NOMO-1 treated with DMSO at 0.1 percent for 48 hours (cell line): Measurements from ENCODE around the gene FAM83F.

Source experiments
- DNase-seq: peaks from one replicate; lab custom pipeline; 2025; ENCODE audit not compliant: unreplicated experiment; lab: John Stamatoyannopoulos, UW

FAM83F gene

DNA sequence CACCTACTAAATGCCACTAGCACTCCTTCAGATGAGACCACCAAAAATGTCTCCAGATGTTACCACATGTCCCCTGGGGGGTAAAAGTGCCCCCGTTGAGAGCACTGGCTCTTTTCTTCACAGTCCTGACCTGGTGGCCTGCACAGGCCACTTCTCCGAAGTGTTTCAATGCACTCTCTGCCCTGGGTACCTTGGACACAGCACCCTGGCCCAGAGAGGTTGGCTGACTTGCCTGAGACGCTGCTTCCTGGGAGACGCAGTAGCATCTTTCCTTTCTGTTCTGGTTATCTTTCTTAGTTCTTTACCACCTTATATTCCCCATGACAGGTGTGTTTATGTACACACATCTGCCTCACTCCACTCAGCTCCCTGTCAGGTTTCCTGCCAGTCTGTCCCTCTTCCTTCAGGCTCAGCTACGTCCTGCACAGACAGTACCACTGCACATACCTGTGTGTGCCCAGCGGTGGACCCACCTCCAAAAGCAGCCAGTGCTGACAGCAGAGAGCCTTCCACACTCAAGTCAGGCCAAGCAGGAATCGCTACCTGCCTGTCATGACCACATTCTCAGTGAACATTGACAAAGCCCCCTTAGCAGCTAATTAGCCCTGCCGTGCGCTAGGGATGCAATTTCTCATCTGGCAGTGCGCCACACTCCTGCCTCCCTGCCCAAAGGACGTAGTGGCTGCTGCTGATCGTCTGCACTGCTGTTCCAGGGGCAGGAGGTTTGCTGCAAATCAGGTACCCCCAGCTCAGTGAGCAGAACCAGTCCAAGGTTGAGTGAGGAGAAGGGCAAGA, 39.0 kb downstream of the FAM83F start:
- no peak for DNase-seq

DNA sequence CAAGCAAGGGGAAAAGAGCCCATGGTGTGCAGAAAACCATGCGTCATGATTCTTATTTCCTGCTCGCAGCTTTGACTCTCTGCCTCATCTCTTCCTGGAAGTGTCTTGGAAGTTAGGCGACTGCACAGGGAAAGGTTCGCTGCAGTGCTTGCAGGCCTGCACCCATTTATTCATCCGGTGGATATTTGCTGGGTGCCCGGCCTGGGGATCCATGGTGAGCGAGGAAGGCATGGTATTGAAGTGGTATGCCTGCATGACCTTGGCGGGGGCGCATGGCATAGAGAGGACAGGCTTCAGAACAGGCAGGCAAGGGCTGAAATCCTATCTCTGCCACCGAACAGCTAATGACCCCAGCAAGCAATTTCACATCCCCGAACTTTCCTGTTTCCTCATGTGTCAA, 40.6 kb downstream of the FAM83F start:
- DNase-seq = no peak

DNA sequence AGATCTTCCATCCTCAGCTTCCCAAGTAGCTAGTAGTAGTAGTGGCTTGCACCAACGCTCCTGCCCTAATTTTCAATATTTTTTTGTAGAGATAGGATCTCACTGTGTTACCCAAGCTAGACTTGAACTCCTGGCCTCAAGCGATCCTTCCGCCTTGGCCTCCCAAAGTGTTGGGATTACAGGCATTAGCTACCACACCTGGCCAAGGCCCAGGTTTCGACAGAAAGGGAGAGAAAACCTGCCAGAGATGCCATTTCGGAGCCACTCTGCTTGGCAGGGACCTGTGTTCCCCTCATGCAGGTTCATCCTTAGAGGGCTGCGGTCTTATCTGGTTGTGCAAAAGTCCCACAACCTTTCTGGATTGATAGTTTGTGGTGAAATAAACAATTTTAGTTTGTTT, 41.4 kb downstream of the FAM83F start:
- no peak for DNase-seq

DNA sequence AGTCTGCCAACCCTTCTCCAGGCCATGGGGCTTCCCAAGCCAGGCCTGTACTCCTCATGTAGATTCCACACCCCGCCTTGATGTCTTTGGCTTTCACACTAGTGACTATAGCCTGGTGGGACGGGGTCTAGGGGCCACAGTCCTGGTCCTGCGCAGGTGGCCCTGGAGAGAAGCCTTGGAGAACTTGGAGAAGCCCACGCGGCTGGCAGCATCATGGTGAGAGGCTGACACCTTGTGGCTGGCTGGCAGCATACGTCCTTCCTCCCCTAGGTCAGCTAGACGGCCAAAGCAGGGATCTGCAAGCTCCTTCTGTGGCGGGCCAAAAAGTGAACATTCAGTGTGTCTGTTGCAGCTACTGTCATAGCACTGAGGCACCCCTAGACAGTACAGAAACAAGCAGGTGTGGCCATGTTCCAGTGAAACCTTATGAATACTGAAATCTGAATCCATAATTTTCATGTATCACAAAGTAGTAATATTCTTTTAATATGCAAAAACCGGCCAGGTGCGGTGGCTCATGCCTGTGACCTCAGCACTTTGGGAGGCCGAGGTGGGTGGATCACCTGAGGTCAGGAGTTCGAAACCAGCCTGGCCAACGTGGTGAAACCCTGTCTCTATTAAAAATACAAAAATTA, 42.0 kb downstream of the FAM83F start:
- DNase-seq = peak; percentile 69

DNA sequence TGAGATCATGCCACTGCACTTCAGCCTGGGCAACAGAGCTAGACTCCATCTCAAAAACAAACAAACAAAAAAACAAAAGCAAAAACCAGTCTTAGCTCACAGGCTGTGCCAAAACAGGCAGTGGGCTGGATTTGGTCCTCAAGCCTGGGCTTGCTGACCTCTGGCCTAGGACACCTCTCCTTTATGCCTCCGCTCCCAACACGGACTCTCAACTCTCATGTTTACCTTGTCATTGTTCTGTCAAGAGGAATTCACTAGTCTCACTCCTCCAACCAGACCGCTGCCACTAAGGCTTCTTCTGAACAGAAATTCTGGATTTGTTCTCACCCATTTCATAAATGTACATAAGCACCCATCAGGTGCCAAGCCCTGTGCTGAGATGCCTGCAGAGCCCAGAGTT, 42.6 kb downstream of the FAM83F start:
- DNase-seq = no peak

DNA sequence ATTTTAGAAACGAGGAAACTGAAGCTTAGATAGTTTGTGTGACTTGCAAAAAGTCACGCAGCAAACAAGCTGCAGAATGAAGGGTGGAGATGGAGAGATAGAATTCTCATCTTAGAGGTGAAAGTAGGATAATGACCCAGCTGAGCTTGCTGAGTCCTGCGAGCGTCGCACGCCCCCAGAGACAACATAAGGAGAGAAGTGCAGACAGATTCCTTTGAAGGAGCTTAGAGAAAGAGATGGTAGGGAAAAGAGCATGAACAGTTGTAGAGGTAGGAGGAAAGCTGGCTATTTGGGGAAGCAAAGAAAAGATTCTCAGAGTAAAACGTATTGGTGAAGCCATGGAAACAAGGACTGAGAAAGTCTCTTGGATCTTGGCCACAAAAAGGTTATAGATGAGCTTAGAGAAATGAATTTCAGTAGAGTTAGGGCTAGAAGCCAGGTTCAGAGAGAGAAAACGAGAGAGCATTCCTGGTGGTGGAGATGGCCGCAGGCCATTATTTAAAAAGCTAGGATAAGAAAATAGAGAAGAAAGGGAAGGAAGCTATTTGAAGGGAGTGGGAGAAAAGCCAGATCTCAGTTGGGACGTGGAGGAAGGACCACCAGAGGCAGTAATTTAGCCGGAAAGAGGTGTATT, 44.8 kb downstream of the FAM83F start:
- DNase-seq = no peak

DNA sequence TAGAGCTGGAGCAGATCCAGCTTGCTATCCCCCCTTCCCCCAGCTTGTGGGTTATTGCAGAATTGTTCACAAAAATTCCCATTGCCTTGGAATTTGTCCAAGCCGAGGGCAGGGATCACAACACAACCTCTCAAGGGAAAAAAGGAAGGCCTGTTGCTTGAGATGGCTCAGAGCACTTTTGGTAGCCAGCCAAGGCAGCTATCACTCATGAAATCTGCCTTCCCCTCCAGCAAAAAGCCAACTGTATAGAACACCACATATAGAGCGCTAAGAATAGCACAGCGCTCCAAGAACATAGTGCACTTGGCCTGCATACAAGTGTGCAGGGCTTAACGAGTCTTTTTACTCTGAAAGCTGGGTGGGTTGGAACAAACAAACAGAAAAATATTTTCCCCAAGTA, 46.2 kb downstream of the FAM83F start:
- DNase-seq = no peak

DNA sequence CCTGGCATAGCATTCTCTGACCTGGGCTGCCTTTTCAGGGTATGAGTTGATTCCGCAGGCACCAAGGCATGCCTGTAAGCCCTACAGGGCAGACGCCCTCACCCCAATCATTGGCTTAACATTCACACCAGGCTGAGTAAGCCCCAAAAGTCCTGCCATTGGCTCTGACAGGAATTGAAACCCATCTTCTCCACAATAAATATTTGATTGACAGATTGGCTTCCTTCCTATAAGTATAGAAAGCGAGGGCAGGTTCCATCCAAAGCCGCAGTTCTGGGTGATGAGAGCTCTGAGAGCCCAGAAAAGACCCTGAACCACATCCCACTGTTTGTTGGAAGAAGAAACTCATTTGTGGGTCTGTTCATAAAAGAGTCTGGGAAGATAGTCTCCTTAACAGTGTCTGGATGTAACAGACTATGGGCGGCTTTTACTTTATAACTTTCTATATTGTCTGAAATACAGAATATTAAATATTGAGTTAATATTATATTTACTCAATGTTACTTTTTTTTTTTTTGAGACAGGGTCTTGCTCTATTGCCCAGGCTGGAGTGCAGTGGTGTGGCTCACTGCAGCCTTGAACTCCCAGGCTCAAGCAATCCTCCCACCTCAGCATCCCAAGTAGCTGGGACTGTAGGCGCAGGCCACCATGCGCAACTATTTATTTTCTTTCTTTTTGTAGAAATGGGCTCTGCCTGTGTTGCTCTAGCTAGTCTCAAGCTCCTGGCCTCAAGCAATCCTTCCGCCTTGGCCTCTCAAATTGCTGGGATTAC, 46.8 kb downstream of the FAM83F start:
- DNase-seq = no peak

DNA sequence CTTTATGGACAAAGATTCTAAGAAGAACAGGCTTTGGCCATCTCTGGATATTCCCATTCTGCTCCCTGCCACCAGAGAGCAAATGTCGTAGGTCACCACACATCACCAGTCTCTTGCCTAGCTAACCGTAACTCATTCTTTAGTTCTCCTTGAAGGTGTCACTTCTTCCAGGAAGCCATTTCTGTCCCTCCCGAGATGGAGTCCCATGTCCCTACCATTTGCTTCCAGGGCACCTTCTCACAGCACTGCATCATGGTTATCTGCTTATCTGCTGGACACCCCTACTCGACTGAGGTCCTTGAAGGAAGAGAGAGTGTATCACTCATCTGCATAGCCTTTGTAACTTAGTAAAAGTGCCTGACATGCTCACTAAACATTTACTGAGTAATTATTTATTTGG, 47.6 kb downstream of the FAM83F start:
- DNase-seq = no peak

DNA sequence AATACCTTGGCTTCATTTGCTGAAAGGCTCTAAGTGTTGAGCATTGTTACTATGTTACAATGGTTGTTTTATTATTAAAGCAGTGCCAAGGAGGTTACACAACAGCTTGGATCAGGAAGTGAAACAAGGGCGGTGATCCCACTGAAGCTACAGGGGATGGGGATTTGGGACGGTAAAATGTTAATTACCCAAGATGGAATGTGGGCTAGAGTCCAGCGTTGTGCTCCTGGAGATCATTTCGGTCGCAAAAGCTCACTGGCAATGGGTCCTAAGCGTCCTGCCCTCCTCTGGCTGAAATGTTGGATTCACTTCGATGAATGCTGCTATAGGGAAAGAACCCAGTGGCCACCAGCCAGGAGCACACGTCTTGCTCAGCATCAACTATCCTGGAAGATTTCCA, 48.3 kb downstream of the FAM83F start:
- peak; percentile 74 for DNase-seq

DNA sequence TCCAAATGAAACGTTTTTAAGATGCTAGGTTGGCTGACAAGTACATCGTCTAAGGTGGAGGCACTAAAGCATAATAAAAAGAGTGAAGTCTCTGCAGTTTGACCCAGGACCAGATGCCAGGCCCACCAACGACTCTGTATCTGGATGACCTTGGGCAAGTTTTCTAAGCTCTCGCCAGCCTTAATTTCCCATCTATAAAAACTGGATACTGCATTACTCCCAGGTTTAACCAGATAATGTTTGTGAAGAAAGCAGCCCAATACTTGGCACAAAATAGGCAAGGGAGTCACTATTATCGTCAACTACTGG, 49.0 kb downstream of the FAM83F start:
- no peak for DNase-seq

DNA sequence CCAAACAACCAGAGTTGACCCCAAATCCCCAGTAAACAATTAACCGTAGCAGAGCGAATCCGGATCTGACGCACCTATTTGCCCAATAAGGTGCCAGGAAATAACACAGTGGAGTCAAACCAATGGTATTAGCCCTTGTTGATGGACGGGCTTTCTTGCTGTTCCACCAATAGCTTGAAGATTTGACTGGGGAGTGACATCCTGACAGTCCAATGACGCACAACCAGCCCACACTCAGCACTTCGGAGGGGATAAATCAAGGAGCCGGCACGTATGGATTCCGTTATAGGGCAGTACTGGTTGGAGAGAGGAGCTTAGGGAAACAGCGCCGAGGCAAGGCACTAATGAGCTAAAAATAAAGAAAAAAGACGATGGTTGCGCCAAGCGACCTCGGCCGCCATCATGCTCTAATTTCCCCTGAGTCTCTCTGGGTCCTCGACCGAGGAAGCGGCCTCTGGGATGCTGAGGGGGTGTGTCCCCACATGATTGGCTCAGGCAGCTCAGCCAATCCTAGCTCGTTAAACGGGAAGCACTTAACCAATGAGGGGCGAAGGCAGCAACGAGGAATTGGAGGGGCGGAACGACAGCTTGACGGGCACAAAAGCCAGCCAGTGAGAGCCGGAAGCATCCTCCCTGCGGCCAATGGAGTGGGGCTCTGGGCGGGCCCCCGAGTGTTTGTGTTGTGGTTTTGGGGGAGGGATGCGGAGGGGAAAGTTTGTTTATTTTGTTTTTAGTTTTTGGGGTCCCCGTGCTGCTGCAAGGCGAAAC, 49.5 kb downstream of the FAM83F start:
- peak; percentile 99 for DNase-seq

DNA sequence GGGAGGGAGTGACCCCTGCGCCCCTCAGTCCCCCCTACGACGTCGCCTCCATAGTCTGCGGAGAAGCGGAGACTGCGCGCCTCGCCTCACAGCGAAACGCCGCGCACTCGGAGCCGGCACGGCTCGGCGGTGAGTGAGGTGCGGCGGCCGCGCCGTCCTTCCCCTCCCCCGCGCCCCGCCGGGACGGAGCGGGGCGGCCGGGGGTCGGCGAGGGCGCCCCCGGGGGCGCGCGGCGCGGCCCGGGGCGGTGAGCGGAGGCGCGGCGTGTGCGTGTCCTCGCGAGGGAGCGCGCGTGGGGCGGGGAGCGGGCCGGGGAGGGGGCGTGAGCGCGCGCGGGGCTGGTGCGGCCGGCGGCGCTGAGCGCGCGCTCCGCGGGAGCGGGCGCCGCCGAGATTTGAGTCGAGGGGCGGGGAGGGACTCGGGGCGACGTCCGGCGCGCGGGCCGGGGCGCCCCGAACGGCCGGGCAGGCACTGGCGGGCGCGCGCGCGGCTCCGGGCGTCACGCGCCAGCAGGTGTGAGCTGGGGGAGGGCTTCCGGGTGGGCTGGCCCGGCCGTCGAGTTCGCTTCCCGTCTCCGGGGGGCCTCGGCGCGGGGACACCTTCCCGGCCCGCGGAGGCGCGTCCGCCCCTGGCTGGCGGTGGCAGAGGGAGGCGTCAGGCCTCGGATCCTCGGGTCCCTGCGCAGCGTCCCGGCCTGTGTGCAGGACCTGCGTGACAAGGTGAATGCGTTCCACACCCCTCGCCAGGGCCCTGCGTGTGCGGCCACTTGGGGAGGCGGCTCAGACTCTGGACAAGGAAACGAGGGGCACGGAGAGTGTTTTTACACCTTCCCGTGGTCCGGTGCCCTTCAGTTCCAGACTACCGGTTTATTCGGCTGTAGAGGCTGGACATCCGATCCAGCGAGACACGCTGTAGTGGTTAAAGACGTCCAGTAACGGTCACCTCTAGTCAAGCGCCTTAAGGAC, 50.4 kb downstream of the FAM83F start:
- DNase-seq = no peak

DNA sequence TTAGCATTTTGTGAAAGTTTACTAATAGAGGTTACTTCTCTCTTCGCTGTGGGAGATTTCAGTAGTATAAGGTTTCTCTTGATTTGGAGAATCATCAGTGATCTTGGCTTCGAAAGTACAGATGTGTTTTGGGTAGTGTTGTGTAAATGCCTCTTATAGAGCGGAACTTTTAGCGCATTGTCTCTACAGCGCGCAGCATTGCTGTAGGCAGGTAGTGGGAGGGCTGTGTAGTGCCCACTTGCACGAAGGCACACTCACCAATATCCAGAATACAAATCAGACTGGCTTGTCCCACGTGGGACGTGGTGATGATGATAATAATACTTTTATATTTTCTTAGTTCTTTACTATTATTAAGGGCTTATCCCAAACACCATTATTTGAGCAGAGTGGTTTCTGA, 51.4 kb downstream of the FAM83F start:
- no peak for DNase-seq

DNA sequence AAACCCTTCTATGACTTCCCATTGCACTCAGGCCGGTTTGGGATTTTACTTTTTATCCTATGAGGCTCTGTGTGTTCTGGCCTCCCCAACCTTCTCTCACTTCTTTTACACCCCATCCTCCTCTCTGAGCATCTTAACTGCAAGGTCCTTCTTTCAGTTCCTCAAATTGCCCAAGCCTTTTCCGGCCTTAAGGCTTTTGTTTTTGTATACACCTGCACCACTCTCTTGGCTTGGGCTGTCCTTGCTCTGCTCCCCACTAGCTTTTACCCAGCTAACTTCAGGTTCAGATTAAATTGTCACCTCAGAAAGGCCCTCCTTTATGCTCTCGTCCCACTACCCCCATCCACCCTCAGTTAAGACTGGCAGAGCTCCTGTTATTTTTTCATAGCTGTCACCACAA, 55.5 kb downstream of the FAM83F start:
- DNase-seq = peak; percentile 75

DNA sequence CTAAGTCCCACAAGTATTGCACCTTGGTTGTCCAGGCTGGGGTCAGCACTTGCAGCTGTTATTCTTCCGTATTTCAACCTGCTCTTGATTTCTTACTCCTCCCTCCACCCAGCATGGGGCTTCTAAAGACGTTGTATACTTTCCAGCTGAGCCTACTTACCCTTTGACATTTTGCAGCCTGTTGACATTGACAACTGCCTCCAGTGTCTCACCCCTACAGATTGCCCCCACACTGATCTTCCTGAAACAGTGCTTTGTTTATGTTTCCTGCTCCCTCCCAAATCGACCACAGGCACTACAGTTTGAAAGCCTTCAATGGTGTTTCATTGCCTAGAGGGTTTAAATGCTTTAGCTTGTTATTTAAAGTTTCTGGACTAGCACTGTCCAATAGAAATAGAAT, 56.6 kb downstream of the FAM83F start:
- DNase-seq = no peak

DNA sequence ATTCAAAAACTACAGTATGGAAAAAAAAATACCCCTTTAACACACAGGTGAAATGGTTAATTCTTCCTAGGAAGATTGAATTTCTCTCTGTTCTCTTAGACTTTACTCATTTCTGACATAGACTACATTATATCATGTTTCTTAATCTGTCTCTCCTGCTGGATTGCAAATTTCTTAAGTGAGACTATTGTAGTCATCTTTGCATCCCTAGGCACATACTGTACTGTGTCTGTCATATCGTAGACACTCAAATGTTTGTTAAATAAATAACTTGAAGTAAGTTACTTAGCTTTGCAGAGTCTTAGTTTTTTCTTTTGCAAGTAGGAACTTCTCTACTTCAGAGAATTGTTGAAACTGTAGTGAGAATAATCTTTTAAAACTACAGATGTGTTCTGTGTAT, 58.7 kb downstream of the FAM83F start:
- DNase-seq = no peak

DNA sequence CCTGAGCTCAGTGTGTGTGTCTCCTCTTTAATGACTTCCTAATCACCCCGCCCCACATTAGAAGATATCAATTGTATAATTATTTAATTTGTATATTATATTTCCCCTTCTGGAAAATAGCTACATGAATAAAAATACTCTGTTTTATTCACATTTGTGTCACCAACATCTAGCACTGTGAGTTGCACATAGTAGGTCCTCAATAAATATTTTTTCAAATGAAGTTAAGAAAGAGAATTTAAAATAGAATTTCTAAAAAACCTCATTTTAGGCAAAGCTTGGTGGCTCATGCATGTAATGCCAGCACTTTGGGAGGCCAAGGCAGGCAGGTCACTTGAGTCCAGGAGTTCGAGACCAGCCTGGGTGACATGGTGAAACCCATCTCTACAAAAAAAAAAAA, 59.7 kb downstream of the FAM83F start:
- no peak for DNase-seq

DNA sequence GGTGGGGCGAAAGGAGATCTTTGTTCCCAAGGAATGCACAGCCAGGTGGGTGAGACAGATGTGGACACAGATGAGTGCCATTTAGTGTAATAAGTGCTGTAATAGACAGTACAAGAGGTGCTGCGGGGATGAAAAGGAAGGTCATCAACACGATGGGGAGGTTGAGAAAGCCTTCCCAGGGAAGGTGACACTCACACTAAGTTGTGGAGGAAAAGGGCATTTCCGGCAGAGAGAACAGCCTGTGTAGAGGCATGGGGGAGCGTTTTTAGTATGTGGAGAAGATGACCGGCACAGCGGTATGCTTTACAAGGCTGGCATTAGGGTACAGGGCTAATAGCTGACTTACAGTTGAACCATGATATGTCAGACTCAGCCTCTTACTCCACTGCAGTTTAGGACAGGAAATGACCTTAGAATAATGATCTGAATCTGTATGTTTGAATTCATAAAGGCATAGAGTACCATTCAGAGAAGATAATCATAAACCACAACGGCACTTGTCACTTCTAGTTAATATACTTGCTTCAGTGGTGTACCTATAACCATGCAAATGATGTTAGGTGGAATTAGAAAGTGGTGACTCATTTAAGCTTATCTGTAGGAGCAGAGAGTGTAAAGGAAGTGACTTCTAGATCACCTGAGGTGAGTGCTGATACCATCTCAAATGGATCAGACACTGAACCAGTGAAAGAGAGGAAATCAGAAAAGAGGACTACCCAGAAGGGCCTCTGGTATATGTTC, 60.6 kb downstream of the FAM83F start:
- DNase-seq = no peak
